ENCODE results near the gene CDK18.

- TF ChIP-seq CTCF (IDR thresholded peaks at IDR 0.05; ENCODE audit: insufficient read depth, low read depth, low read length) (no peak), EZH2 (IDR thresholded peaks at IDR 0.05; ENCODE audit: insufficient read depth, low read length) (no peak)
Measured at GRCh38 chr1:205579711-205580110, 75.2 kb downstream of the CDK18 start.

Measured in astrocyte (in vitro differentiated cells and primary cell).